ENCODE measurements around the gene SOCS3. TPM values are rescaled to one million over a fixed set of nuclear protein-coding genes. Genes with fewer than 3 reads are reported as not detected.
A peak's percentile ranks its signal among the peaks of the same experiment; 100 is the strongest.

The SOCS3 gene
- total RNA-seq, 1 experiment from 2014 or later, result 0.79 TPM

- DNase-seq (ENCODE audit: low spot score), result no peak
Measured at GRCh38 chr17:78367193-78367592, 7.3 kb upstream of the SOCS3 start.

DNA sequence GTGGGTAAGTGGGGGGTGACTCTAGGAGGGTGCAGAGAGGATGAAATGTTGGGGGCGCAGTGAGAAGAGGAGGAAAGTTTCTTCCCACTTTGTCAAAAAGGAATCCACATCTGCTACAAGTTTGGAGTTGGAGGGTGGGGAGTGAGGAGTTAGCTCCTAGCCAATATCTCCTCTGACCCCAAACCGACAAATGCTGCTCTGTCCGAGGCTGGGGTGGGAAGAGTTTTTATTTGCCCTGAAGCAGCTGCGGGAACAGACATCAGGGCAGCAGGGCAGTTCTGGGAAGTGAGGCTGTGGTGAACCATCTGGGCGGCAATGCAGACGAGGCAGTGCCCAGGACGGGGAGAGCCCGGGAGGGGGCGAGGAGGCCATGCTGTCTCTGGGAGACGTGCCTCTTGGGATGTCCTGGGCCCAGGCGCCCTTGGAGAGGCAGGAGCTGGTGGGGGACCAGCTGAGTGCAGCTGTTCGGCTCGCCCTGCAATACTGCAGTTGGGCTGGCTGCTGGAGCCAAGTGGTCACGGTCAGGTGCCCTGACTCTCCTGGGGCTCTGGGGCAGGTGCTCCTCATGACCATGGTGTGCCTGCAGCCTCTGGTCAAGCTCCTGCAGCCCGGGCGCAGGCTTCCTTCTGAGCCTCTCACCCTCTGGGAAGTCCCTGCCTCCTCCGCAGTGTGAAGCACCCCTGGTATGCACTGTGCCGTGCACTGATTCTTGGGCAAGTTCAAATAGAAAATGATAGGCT is 6.4 kb upstream of the SOCS3 start:
- DNase-seq (ENCODE audit: low spot score), result no peak

GRCh38 chr17:78365561-78366108 is 5.8 kb upstream of the SOCS3 start:
- no peak for DNase-seq (ENCODE audit: low spot score)

- DNase-seq (ENCODE audit: low spot score), result no peak
Measured at GRCh38 chr17:78364436-78365281, 4.8 kb upstream of the SOCS3 start.

- no peak for DNase-seq (ENCODE audit: low spot score)
Measured at GRCh38 chr17:78362671-78363070, 2.8 kb upstream of the SOCS3 start.

- DNase-seq (ENCODE audit: low spot score), result no peak
Measured at GRCh38 chr17:78362232-78362631, 2.4 kb upstream of the SOCS3 start.

DNA sequence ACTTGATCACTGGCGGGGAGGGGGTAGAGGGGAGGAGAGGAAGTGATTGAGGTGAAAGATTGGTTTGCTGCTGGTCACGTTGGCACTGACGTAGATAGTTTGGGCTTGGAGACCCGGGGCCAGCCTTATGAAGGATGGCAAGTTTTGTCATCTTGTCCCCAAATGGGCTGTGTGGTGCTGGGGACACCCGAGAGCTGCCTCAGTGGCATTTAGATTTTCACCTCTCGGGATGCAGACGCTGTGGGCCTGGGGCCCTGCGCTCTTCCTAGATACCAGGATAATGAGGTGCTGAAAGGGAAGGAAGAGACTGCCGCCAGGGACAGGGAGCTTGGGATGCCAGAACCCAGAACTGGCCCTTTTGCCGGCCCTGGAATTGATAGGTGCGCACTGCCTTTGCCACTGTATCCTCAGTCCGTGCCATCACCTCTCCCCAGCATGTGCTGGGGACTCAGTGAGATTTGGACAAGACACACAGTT is 1.4 kb upstream of the SOCS3 start:
- DNase-seq (ENCODE audit: low spot score), result no peak

GRCh38 chr17:78360371-78361224 is 721 bp upstream of the SOCS3 start:
- peak; percentile 90 for DNase-seq (ENCODE audit: low spot score)

DNA sequence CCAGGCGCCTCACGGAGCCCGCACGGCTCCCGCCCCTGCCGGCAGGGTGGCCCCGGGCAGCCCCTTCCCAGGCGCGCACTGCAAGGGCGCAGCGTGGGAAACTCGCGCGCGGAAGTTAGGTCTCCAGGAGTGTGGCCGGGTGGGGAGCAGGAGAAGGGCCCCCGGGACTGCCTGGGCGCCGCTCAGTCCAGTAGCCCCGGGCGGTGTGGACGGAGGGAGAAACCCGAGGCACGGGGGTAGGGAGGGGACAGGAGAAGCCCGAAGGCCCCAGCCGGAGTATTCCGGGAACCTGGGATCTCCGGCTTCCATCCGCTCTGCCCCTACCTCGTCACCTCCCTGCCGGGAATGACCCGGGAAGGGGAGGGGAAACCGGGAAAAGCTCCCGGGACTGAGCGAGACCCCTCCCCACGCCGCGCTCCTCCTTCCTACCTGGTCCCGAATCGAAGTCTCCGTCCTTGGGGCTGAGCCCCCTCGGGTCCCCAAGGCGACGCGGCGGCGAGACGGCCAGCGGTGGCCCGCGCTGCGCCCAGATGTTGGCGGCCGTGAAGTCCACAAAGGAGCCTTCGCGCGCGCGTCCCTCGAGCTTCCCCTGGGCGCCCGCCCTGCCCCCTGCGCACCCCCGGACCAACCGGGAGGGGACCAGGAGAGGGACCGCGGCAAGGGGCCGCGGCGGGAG is 418 bp downstream of the SOCS3 start:
- no peak for DNase-seq (ENCODE audit: low spot score)

DNA sequence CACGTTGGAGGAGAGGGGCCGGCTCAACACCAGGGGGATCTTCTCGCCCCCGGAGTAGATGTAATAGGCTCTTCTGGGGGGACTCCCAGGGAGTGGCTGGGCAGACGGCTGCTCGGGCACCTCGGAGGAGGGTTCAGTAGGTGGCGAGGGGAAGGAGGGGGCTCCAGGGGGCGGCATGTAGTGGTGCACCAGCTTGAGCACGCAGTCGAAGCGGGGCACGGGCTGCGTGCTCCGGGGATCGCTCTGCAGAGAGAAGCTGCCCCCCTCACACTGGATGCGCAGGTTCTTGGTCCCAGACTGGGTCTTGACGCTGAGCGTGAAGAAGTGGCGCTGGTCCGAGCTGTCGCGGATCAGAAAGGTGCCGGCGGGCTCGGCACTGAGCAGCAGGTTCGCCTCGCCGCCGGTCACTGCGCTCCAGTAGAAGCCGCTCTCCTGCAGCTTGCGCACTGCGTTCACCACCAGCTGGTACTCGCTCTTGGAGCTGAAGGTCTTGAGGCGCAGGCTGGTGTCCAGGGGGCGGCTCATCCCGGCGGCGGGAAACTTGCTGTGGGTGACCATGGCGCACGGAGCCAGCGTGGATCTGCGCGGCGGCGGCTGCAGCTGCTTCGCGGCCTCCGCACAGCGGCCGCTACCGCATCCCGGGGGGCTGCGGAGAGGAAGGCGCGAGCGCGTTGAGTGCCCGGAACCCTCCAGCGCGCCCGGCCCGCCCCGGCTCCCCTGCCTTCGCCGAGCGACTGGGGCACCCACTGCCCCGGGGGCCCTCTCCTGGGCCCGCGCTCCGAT is 1.1 kb downstream of the SOCS3 start:
- no peak for DNase-seq (ENCODE audit: low spot score)

- no peak for DNase-seq (ENCODE audit: low spot score)
Measured at GRCh38 chr17:78357672-78358537, 2.0 kb downstream of the SOCS3 start.

DNA sequence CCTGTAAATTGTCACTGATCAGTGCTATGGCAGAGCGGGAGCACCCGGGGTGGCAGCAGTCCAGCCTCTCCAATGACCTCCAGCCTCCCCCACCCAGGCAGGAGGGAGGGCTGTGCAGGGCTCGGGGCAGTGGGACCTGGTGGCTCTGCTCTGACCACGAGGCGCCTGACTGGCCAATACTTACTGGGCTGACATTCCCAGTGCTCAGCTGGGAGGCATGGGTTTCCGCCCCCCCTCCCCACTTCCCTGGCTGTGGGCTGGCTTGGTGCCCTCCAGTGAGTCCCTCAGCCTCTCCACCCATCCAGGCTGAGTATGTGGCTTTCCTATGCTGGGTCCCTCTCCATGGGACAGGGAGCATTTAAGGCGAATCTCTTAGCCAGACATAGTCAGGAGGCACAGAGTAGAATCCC is 2.7 kb downstream of the SOCS3 start:
- no peak for DNase-seq (ENCODE audit: low spot score)

- peak; percentile 38 for DNase-seq (ENCODE audit: low spot score)
Measured at GRCh38 chr17:78356101-78356713, 3.7 kb downstream of the SOCS3 start.

- no peak for DNase-seq (ENCODE audit: low spot score)
Measured at GRCh38 chr17:78355701-78356100, 4.2 kb downstream of the SOCS3 start.

DNA sequence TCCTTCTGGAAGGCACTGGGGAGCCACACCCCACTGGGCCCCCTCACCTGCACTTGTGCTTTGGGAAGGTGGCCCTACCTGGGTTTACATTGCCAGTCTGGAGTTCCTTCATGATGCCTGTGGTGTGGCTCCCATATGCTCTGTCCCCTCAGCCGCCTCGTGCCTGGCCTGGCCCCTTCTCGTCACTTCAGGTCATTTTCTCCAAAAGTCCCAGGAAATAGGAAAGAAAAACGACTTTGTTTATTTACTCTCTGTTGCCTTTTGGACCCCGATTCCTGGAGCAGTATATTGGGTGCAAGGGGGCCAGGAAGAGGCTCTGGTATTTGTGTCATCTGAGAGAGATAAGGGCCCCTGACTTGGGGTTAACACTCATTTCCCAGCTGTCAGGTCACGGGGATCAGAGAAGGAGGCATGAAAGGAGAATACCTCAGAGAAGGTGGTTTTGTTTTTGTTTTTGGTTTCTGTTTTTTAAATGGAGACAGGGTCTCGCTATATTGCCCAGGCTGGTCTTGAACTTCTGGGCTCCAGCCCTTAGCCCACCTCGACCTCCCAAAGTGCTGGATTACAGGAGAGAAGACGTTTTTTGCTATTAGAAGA is 4.7 kb downstream of the SOCS3 start:
- no peak for DNase-seq (ENCODE audit: low spot score)

- DNase-seq (ENCODE audit: low spot score), result no peak
Measured at GRCh38 chr17:78353834-78354233, 6.0 kb downstream of the SOCS3 start.

DNA sequence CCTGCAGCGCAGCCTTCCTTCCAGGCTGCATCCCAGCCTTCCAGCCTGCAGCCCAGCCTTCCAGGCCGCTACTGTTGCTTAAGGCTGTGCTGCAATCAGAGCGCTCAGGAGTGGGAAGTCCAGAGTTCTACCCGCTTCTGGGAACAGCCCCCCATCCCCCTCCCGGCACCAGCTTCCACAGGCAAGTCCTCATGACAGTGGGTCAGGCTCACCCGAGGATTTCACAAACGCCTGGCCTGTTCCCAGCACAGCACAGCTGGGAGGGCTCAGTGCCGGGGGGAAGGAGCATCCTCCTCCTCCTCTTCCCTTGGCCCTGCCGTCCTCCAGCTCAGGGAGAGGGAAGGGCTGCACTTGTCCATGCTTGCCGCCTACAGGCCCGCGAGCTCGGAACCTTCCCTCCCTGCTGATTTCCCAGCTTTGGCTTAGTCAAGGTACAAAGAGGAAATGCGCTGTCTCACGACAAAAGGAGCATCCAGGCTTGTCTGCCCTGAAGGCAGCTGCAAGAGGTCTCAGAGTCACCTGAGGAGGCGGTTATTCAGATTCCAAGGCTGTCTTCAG is 8.3 kb downstream of the SOCS3 start:
- DNase-seq (ENCODE audit: low spot score), result no peak

All from HT-29 (cell line).